Measurements from ENCODE around the gene PDLIM7. TPM values are rescaled to one million over a fixed set of nuclear protein-coding genes. Genes with fewer than 3 reads are reported as not detected.

PDLIM7 gene
- 400 and 420 TPM in 2 replicates for total RNA-seq (2022)
- percentile 92 among the genes with signal in this experiment for Bru-seq, nascent RNA
- percentile 95 among the genes with signal in this experiment for BruChase-seq, experiment 1, labeled RNA remaining after a 6-hour chase
- percentile 96 among the genes with signal in this experiment for BruChase-seq, experiment 2, labeled RNA remaining after a 2-hour chase
- long read RNA-seq, transcript PDLIM7-212 (3 exons, 556 nt) = minor isoform, 16 of 648 reads
- long read RNA-seq, transcript PDLIM7-202 (13 exons, 1,689 nt) = major isoform, 408 of 648 reads
- long read RNA-seq, transcript PDLIM7-201 (8 exons, 977 nt) = minor isoform, 16 of 648 reads
- long read RNA-seq, partial matches to known transcripts = 77 of 648 reads
- long read RNA-seq, other reads (novel, unspliced or antisense) = 130 of 648 reads

- no TSS peak for BruUV-seq (replicated peaks)
- Mint-ChIP-seq H3K4me3 (ENCODE audit: low read depth, unreplicated experiment) (peak within 1 kb of the TSS; percentile 68), H3K4me1 (ENCODE audit: low read depth, unreplicated experiment) (peaks cover 32% of the 10 kb centered on the region), H3K36me3 (ENCODE audit: insufficient read depth, unreplicated experiment) (peaks cover 65% of the 10 kb centered on the region), H3K27me3 (ENCODE audit: unreplicated experiment) (peaks cover 20% of the 10 kb centered on the region), H3K27ac (ENCODE audit: unreplicated experiment) (peak within 1 kb of the TSS; percentile 78), H3K9me3 (ENCODE audit: low read depth, unreplicated experiment) (no peaks in the 10 kb centered on the region)
- intact Hi-C loops (cut with micrococcal nuclease; ENCODE audit: unreplicated experiment) = loop anchor here (2.0 kb wide), 1 partner anchor 41 kb away; no protein-coding TSS in a partner anchor
- DNase-seq = peak; percentile 98
- peak; percentile 31 for TF ChIP-seq CTCF (IDR thresholded peaks at IDR 0.05; ENCODE audit: unreplicated experiment)
- CTCF ChIA-PET = interaction anchor here (0.5 to 5.1 kb wide), 8 partner anchors 11 to 411 kb away, joined by 3 to 27 read pairs (median 6); partner anchors contain the start of gene FGFR4
Observed at GRCh38 chr5:177497292-177498012, at the start of gene PDLIM7. Gene PDLIM7 (minus strand): TSS chr5:177497604. CDS start chr5:177496512, 1,092 bp downstream.

GRCh38 chr5:177546258-177546741 is 48.9 kb upstream of the PDLIM7 start:
- Mint-ChIP-seq H3K36me3 (ENCODE audit: insufficient read depth, unreplicated experiment) (no peaks in the 10 kb centered on the region), H3K9me3 (ENCODE audit: low read depth, unreplicated experiment) (no peaks in the 10 kb centered on the region), H3K4me1 (ENCODE audit: low read depth, unreplicated experiment) (peaks cover 15% of the 10 kb centered on the region), H3K27me3 (ENCODE audit: unreplicated experiment) (no peaks in the 10 kb centered on the region), H3K4me3 (ENCODE audit: low read depth, unreplicated experiment) (no peak overlapping the region), H3K27ac (ENCODE audit: unreplicated experiment) (no peak overlapping the region)
- intact Hi-C loops (cut with micrococcal nuclease; ENCODE audit: unreplicated experiment) = no loop called here
- BruUV-seq (replicated peaks) = no TSS peak
- peak; percentile 37 for DNase-seq
- CTCF ChIA-PET = interaction anchor here (0.6 to 1.1 kb wide), 2 partner anchors 51 to 157 kb away, joined by 4 to 5 read pairs; no protein-coding TSS in a partner anchor
- no peak for TF ChIP-seq CTCF (IDR thresholded peaks at IDR 0.05; ENCODE audit: unreplicated experiment)

- H3K9me3 Mint-ChIP-seq (ENCODE audit: low read depth, unreplicated experiment) = no peaks in the 10 kb centered on the region
- intact Hi-C loops (cut with micrococcal nuclease; ENCODE audit: unreplicated experiment) = no loop called here
- H3K36me3 Mint-ChIP-seq (ENCODE audit: insufficient read depth, unreplicated experiment) = no peaks in the 10 kb centered on the region
- CTCF ChIA-PET = interaction anchor here (0.6 to 1.1 kb wide), 4 partner anchors 50 to 1210 kb away, joined by 3 to 4 read pairs (median 4); no protein-coding TSS in a partner anchor
- no TSS peak for BruUV-seq (replicated peaks)
- no peak for DNase-seq
- TF ChIP-seq CTCF (IDR thresholded peaks at IDR 0.05; ENCODE audit: unreplicated experiment) = no peak
- no peaks in the 10 kb centered on the region for H3K27me3 Mint-ChIP-seq (ENCODE audit: unreplicated experiment)
- peaks cover 15% of the 10 kb centered on the region for H3K4me1 Mint-ChIP-seq (ENCODE audit: low read depth, unreplicated experiment)
- no peak overlapping the region for H3K27ac Mint-ChIP-seq (ENCODE audit: unreplicated experiment)
- no peak overlapping the region for H3K4me3 Mint-ChIP-seq (ENCODE audit: low read depth, unreplicated experiment)
Observed at GRCh38 chr5:177545487-177546257, 48.3 kb upstream of the PDLIM7 start.
